Measurements from ENCODE around the gene DNAJB12. TPM values are rescaled to one million over a fixed set of nuclear protein-coding genes. Genes with fewer than 3 reads are reported as not detected.

DNAJB12 gene
- total RNA-seq, 1 donor from 2014 or later, result 23.0 TPM

GRCh38 chr10:72321248-72322029 lies 33.3 kb downstream of the DNAJB12 start:
- Mint-ChIP-seq H3K4me1 (ENCODE audit: low read depth, unreplicated experiment) (peaks cover 29% of the 10 kb centered on the region), H3K27ac (ENCODE audit: unreplicated experiment) (peak overlapping the region; percentile 99), H3K9me3 (ENCODE audit: unreplicated experiment) (peaks cover 12% of the 10 kb centered on the region), H3K36me3 (ENCODE audit: unreplicated experiment) (no peaks in the 10 kb centered on the region), H3K4me3 (ENCODE audit: unreplicated experiment) (peak overlapping the region; percentile 63), H3K27me3 (ENCODE audit: unreplicated experiment) (peaks cover 12% of the 10 kb centered on the region)
- no peak for DNase-seq
- TF ChIP-seq, protein P1, sequence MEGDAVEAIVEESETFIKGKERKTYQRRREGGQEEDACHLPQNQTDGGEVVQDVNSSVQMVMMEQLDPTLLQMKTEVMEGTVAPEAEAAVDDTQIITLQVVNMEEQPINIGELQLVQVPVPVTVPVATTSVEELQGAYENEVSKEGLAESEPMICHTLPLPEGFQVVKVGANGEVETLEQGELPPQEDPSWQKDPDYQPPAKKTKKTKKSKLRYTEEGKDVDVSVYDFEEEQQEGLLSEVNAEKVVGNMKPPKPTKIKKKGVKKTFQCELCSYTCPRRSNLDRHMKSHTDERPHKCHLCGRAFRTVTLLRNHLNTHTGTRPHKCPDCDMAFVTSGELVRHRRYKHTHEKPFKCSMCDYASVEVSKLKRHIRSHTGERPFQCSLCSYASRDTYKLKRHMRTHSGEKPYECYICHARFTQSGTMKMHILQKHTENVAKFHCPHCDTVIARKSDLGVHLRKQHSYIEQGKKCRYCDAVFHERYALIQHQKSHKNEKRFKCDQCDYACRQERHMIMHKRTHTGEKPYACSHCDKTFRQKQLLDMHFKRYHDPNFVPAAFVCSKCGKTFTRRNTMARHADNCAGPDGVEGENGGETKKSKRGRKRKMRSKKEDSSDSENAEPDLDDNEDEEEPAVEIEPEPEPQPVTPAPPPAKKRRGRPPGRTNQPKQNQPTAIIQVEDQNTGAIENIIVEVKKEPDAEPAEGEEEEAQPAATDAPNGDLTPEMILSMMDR (IDR thresholded peaks at IDR 0.05; ENCODE audit: partially characterized antibody, unreplicated experiment), result no peak

GRCh38 chr10:72320676-72321247 lies 34.0 kb downstream of the DNAJB12 start:
- no peaks in the 10 kb centered on the region for H3K36me3 Mint-ChIP-seq (ENCODE audit: unreplicated experiment)
- H3K4me1 Mint-ChIP-seq (ENCODE audit: low read depth, unreplicated experiment), result peaks cover 36% of the 10 kb centered on the region
- DNase-seq, result peak; percentile 93
- peaks cover 16% of the 10 kb centered on the region for H3K9me3 Mint-ChIP-seq (ENCODE audit: unreplicated experiment)
- H3K27ac Mint-ChIP-seq (ENCODE audit: unreplicated experiment), result peak overlapping the region; percentile 99
- TF ChIP-seq, protein P1 (IDR thresholded peaks at IDR 0.05; ENCODE audit: partially characterized antibody, unreplicated experiment), result no peak
- H3K4me3 Mint-ChIP-seq (ENCODE audit: unreplicated experiment), result peak overlapping the region; percentile 81
- H3K27me3 Mint-ChIP-seq (ENCODE audit: unreplicated experiment), result peaks cover 12% of the 10 kb centered on the region

DNA sequence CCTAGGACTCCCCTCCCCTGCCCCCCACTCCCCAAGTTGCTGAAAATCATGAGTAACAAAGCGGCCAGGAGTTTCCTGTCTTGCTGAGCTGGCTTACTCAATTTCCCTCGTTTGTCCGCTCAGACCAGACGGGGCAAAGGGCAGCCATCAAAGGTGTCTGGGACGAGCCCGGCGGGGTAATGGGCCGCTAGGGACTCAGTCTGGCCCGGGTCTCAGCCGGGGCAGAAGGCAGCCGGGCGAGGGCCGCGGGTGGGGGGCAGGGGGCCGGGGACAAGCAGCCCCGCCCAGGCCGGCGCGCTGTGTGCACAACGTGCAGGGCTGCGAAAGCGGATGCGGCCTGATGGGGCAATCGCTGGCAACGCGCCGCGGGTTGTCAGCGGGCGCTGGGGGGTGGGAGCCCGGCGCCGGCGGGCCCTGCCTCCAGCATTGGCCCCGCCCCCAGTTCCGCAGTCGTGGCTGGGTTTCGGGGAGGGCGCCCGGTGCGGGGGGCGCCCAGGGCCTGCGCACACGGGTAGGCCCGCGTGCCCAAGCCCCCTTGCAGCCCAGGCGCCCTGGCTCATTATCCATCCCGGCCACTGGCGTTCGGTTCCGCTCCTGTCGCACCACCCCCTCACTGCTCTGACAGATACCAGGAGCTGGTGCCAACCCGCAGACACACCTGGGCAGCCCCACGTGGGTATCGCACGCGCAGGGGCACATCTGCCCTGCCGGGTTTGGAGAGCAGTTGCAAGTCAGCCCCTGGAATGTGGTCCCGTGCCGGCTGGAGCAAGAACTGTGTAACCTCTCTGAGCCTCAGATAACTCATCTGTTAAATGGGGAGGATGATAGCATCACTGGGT lies 35.1 kb downstream of the DNAJB12 start:
- DNase-seq, result peak; percentile 77
- peaks cover 34% of the 10 kb centered on the region for H3K4me1 Mint-ChIP-seq (ENCODE audit: low read depth, unreplicated experiment)
- no peaks in the 10 kb centered on the region for H3K36me3 Mint-ChIP-seq (ENCODE audit: unreplicated experiment)
- no peak overlapping the region for H3K4me3 Mint-ChIP-seq (ENCODE audit: unreplicated experiment)
- TF ChIP-seq, protein P1 (IDR thresholded peaks at IDR 0.05; ENCODE audit: partially characterized antibody, unreplicated experiment), result no peak
- peaks cover 11% of the 10 kb centered on the region for H3K27me3 Mint-ChIP-seq (ENCODE audit: unreplicated experiment)
- peaks cover 16% of the 10 kb centered on the region for H3K9me3 Mint-ChIP-seq (ENCODE audit: unreplicated experiment)
- peak overlapping the region; percentile 99 for H3K27ac Mint-ChIP-seq (ENCODE audit: unreplicated experiment)

DNA sequence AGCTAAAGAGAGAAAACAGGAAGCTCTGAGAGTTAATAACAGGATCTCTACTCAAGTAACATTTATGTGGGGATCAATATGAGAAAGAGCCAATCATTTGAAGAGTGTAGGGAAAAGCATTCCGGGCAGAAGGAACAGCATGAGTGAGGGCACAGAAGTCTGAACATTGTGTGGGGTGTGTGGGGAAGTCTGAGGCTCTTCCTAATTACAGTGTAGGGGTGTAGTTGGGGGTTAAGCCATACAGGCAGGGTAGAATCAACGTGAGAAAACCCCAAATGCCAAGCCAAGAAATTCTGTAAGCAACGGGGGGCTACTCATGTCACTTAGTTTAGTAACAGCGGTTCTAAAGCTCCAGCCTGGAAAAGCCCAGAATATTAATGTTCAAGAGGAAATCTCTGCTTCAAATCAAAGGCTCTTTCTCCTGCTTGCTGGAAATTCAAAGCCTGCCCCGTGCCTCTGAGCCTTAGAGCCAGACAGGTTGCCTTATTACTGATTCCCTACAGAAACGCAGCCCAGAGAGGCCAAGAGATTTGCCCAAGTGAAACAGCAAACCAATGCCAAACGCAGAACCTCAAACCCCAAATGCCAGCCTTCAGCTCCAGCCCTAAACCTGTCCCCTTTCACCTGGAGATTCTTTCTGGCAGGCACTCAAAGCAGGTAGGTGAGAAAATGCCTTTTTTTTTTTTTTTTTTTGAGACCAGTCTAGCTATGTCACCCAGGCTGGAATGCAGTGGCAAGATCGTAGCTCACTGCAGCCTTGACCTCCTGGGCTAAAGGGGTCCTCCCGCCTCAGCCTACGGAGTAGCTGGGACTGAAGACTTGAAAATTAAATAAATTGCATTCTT lies 36.1 kb downstream of the DNAJB12 start:
- peaks cover 8% of the 10 kb centered on the region for H3K27me3 Mint-ChIP-seq (ENCODE audit: unreplicated experiment)
- TF ChIP-seq, protein P1 (IDR thresholded peaks at IDR 0.05; ENCODE audit: partially characterized antibody, unreplicated experiment), result no peak
- no peak for DNase-seq
- peaks cover 16% of the 10 kb centered on the region for H3K9me3 Mint-ChIP-seq (ENCODE audit: unreplicated experiment)
- H3K36me3 Mint-ChIP-seq (ENCODE audit: unreplicated experiment), result no peaks in the 10 kb centered on the region
- H3K4me1 Mint-ChIP-seq (ENCODE audit: low read depth, unreplicated experiment), result peaks cover 32% of the 10 kb centered on the region
- H3K27ac Mint-ChIP-seq (ENCODE audit: unreplicated experiment), result peak overlapping the region; percentile 62
- H3K4me3 Mint-ChIP-seq (ENCODE audit: unreplicated experiment), result peak overlapping the region; percentile 10
